Chondrocyte (in vitro differentiated cells): ENCODE data around the gene FAM216B. TPM values are rescaled to one million over a fixed set of nuclear protein-coding genes. Genes with fewer than 3 reads are reported as not detected.
"Not testable (repeated sequence)": the region's sequence is repeated elsewhere in the genome, so short reads cannot be mapped to it uniquely, and the experiment has no call there.

Experiments used
- DNase-seq: peaks from one replicate; pipeline ENCODE4 v3.0.0; 2021; ENCODE audit warnings: mixed read lengths, low spot score
- H3K27ac Mint-ChIP-seq: one replicate; pipeline ENCODE4 v1.8.0; 2021; ENCODE audit warnings: mild to moderate bottlenecking, moderate library complexity, mixed read lengths; ENCODE audit not compliant: unreplicated experiment
- H3K27me3 Mint-ChIP-seq: 2 replicates; pipeline ENCODE4 v1.8.0; 2021; ENCODE audit warnings: low read depth, mixed read lengths
- H3K36me3 Mint-ChIP-seq: 2 replicates; pipeline ENCODE4 v1.8.0; 2021; ENCODE audit warnings: low read depth, mixed read lengths
- H3K4me1 Mint-ChIP-seq: 2 replicates; pipeline ENCODE4 v1.8.0; 2021; ENCODE audit warnings: low read depth, mild to moderate bottlenecking, mixed read lengths
- H3K4me3 Mint-ChIP-seq: one replicate; pipeline ENCODE4 v1.8.0; 2021; ENCODE audit warnings: mild to moderate bottlenecking, moderate library complexity, mixed read lengths; ENCODE audit not compliant: unreplicated experiment
- H3K9me3 Mint-ChIP-seq: 2 replicates; pipeline ENCODE4 v1.8.0; 2021; ENCODE audit warnings: low read depth, mixed read lengths
- CTCF ChIP-seq: fragments of 200-600 bp; sonication (generic); IDR thresholded peaks from 2 replicates; pipeline ENCODE4 v1.5.0; 2021; ENCODE audit warnings: antibody characterized with exemption, mild to moderate bottlenecking, moderate library complexity
- total RNA-seq: library from RNA; stranded (reverse); gene quantifications from 3 replicates; pipeline ENCODE4 v1.2.1, GENCODE V29; 2021

Gene FAM216B
- total RNA-seq, 1 donor from 2014 or later, result not detected

GRCh38 chr13:42808341-42808940 lies 27.1 kb downstream of the FAM216B start:
- Mint-ChIP-seq H3K9me3 (no peaks in the 10 kb centered on the region), H3K4me1 (no peaks in the 10 kb centered on the region), H3K36me3 (peaks cover 2% of the 10 kb centered on the region), H3K27me3 (no peaks in the 10 kb centered on the region), H3K4me3 (no peak overlapping the region), H3K27ac (no peak overlapping the region)
- no peak for TF ChIP-seq CTCF
- DNase-seq, result no peak

GRCh38 chr13:42812316-42812715 lies 30.9 kb downstream of the FAM216B start:
- Mint-ChIP-seq H3K4me3 (no peak overlapping the region), H3K27ac (no peak overlapping the region), H3K27me3 (no peaks in the 10 kb centered on the region), H3K9me3 (no peaks in the 10 kb centered on the region), H3K4me1 (peaks cover 14% of the 10 kb centered on the region), H3K36me3 (peaks cover 2% of the 10 kb centered on the region)
- DNase-seq, result no peak
- TF ChIP-seq CTCF, result no peak

GRCh38 chr13:42814868-42815267 lies 33.5 kb downstream of the FAM216B start:
- DNase-seq, result no peak
- no peak overlapping the region for H3K27ac Mint-ChIP-seq

GRCh38 chr13:42815681-42816080 lies 34.3 kb downstream of the FAM216B start:
- DNase-seq, result no peak
- no peak for TF ChIP-seq CTCF
- no peak overlapping the region for H3K4me3 Mint-ChIP-seq
- H3K27ac Mint-ChIP-seq, result no peak overlapping the region
- peaks cover 25% of the 10 kb centered on the region for H3K4me1 Mint-ChIP-seq
- peaks cover 9% of the 10 kb centered on the region for H3K9me3 Mint-ChIP-seq
- peaks cover 4% of the 10 kb centered on the region for H3K36me3 Mint-ChIP-seq
- H3K27me3 Mint-ChIP-seq, result no peaks in the 10 kb centered on the region

More at GRCh38 chr13:42814868-42815267, 33.5 kb downstream of the FAM216B start:
- Mint-ChIP-seq H3K4me3 (no peak overlapping the region), H3K36me3 (peaks cover 4% of the 10 kb centered on the region), H3K27me3 (no peaks in the 10 kb centered on the region), H3K4me1 (peaks cover 18% of the 10 kb centered on the region), H3K9me3 (peaks cover 9% of the 10 kb centered on the region)
- TF ChIP-seq CTCF, result no peak

GRCh38 chr13:42816538-42816937 lies 35.2 kb downstream of the FAM216B start:
- Mint-ChIP-seq H3K9me3 (peaks cover 9% of the 10 kb centered on the region), H3K4me3 (no peak overlapping the region), H3K36me3 (peaks cover 2% of the 10 kb centered on the region), H3K4me1 (peaks cover 29% of the 10 kb centered on the region), H3K27me3 (no peaks in the 10 kb centered on the region), H3K27ac (no peak overlapping the region)
- TF ChIP-seq CTCF, result peak; percentile 59
- DNase-seq, result no peak

GRCh38 chr13:42819687-42820086 lies 38.3 kb downstream of the FAM216B start:
- not testable (repeated sequence) for DNase-seq

More at GRCh38 chr13:42819687-42820086, 38.3 kb downstream of the FAM216B start:
- not testable (repeated sequence) for H3K9me3 Mint-ChIP-seq, H3K4me3 Mint-ChIP-seq, H3K36me3 Mint-ChIP-seq, H3K27me3 Mint-ChIP-seq
- H3K4me1 Mint-ChIP-seq, result peaks cover 24% of the 10 kb centered on the region
- peak overlapping the region; percentile 3 for H3K27ac Mint-ChIP-seq
